ENCODE data around the gene LRRC19.

Gene LRRC19

DNA sequence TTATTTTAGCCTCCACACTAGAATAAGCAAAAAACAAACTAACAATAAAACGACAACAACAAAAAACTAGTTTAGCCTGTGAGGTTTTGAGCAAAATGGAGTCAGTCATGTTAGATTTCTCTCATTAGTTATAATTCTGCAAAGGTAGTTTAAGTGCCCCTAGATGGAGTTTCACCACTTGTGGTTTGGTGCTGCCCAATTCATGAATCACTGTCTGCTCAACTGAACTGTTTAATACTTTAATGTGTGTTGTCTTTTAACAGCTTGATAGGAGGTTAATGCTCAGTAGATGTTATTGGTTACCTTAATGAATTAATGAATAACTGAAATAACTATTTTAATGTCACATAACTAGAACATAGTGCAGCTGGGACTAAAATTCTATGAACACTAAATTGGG lies 55.0 kb downstream of the LRRC19 start:
- Histone ChIP-seq H3K79me1 (ENCODE audit: low read length) (peaks cover 9% of the 10 kb centered on the region), H3K4ac (ENCODE audit: low read depth, low read length) (no peak overlapping the region), H4K8ac (ENCODE audit: low read depth, low read length) (no peak overlapping the region), H3K4me1 (ENCODE audit: control insufficient read depth in 1 of 2, insufficient read depth in 2 of 2, low read length in 2 of 2) (peaks cover 1 to 2% of the 10 kb centered on the region in 2 experiments), H3K4me2 (ENCODE audit: low read length) (no peak overlapping the region), H2AK5ac (ENCODE audit: low read length) (no peak overlapping the region), H3K27me3 (ENCODE audit: insufficient read depth, low read length) (no peaks in the 10 kb centered on the region), H3K18ac (ENCODE audit: low read length) (no peak overlapping the region), H2BK120ac (ENCODE audit: insufficient read depth, low read length, poor library complexity) (no peak overlapping the region), H4K12ac (ENCODE audit: low read depth, low read length) (no peak overlapping the region), H3K14ac (ENCODE audit: low read length) (no peak overlapping the region), H3K27ac (ENCODE audit: low read depth, low read length) (no peak overlapping the region), H3K9me3 (ENCODE audit: insufficient read depth, low read depth, low read length) (no peaks in the 10 kb centered on the region), H3K9ac (ENCODE audit: low read length) (no peak overlapping the region), H3K23ac (ENCODE audit: low read length) (no peak overlapping the region), H3K79me2 (ENCODE audit: control insufficient read depth, insufficient read depth, low read length, poor library complexity) (peaks cover 9% of the 10 kb centered on the region), H3K4me3 (ENCODE audit: low read depth, low read length) (no peak overlapping the region), H2AFZ (ENCODE audit: insufficient read depth, low read length, poor library complexity) (no peak overlapping the region), H2BK12ac (ENCODE audit: low read length) (no peak overlapping the region), H4K91ac (ENCODE audit: low read depth, low read length) (no peak overlapping the region), H3K36me3 (ENCODE audit: control insufficient read depth in 1 of 2, insufficient read depth in 2 of 2, low read length in 2 of 2) (no peaks in the 10 kb centered on the region), H2BK5ac (ENCODE audit: low read depth, low read length, poor library complexity) (no peak overlapping the region)
- WGBS (ENCODE audit: extremely low coverage, insufficient coverage, insufficient read length): no CpG with 5 or more reads among the region's 1 CpG
- DNase-seq: no peak

DNA sequence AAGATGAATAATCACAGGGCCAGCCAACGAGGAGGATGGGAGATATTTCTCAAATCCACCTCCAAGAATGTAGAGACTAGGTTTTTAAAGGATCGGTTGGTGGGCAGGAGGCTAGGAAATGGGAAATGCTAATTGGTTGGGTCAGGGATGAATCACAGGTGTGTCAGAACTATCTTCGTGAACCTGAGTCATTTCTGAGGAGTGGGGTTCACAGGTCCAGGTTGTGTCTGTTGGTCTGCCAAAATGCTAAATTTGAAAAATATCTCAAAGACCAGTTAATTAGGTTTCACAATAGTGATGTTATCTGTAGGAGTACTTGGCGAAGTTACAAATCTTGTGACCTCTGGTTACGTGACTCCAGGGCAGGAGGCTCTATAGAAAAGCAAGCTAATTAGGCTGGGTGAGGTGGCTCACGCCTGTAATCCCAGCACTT lies 55.8 kb downstream of the LRRC19 start:
- peaks cover 10% of the 10 kb centered on the region for H3K79me2 ChIP-seq (ENCODE audit: control insufficient read depth, insufficient read depth, low read length, poor library complexity)
- no peak overlapping the region for H2AFZ ChIP-seq (ENCODE audit: insufficient read depth, low read length, poor library complexity)
- H3K23ac ChIP-seq (ENCODE audit: low read length): no peak overlapping the region
- H2BK12ac ChIP-seq (ENCODE audit: low read length): no peak overlapping the region
- no peak overlapping the region for H3K18ac ChIP-seq (ENCODE audit: low read length)
- no peak overlapping the region for H3K4me2 ChIP-seq (ENCODE audit: low read length)
- peak; percentile 62 to 86 for DNase-seq
- H2BK5ac ChIP-seq (ENCODE audit: low read depth, low read length, poor library complexity): no peak overlapping the region
- H4K12ac ChIP-seq (ENCODE audit: low read depth, low read length): no peak overlapping the region
- no peak overlapping the region for H4K8ac ChIP-seq (ENCODE audit: low read depth, low read length)
- no peak overlapping the region for H3K4me3 ChIP-seq (ENCODE audit: low read depth, low read length)
- peaks cover 9% of the 10 kb centered on the region for H3K79me1 ChIP-seq (ENCODE audit: low read length)
- H3K4ac ChIP-seq (ENCODE audit: low read depth, low read length): no peak overlapping the region
- no peak overlapping the region for H3K27ac ChIP-seq (ENCODE audit: low read depth, low read length)
- H2AK5ac ChIP-seq (ENCODE audit: low read length): no peak overlapping the region
- no peaks in the 10 kb centered on the region for H3K9me3 ChIP-seq (ENCODE audit: insufficient read depth, low read depth, low read length)
- H3K36me3 ChIP-seq (ENCODE audit: control insufficient read depth in 1 of 2, insufficient read depth in 2 of 2, low read length in 2 of 2): no peaks in the 10 kb centered on the region
- H4K91ac ChIP-seq (ENCODE audit: low read depth, low read length): no peak overlapping the region
- peaks cover 2% of the 10 kb centered on the region in 2 experiments for H3K4me1 ChIP-seq (ENCODE audit: control insufficient read depth in 1 of 2, insufficient read depth in 2 of 2, low read length in 2 of 2)
- no peak overlapping the region for H3K14ac ChIP-seq (ENCODE audit: low read length)
- no peaks in the 10 kb centered on the region for H3K27me3 ChIP-seq (ENCODE audit: insufficient read depth, low read length)
- no peak overlapping the region for H3K9ac ChIP-seq (ENCODE audit: low read length)
- WGBS (ENCODE audit: extremely low coverage, insufficient coverage, insufficient read length): no CpG with 5 or more reads among the region's 6 CpGs
- H2BK120ac ChIP-seq (ENCODE audit: insufficient read depth, low read length, poor library complexity): no peak overlapping the region

DNA sequence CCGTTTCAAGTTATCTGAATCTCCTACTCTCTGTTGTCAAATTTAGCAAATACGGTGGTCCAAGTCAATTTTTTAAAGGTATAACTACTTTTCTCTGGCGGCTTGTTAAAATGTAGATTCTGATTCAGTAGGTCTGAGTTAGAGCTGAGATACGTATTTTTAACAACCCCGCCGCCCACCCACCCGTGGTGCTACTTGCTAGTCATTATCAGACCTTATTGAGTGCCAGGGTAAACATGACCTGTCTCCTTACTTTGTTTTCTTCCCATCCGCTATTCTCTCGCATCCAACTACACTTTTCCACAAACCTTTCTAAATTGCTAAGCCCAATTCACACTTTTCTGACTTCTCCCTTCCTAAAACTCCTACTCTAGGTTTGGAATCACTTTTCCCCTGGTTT lies 57.7 kb downstream of the LRRC19 start:
- Histone ChIP-seq H3K79me2 (ENCODE audit: control insufficient read depth, insufficient read depth, low read length, poor library complexity) (peaks cover 14% of the 10 kb centered on the region), H4K12ac (ENCODE audit: low read depth, low read length) (no peak overlapping the region), H2BK5ac (ENCODE audit: low read depth, low read length, poor library complexity) (no peak overlapping the region), H3K14ac (ENCODE audit: low read length) (no peak overlapping the region), H3K79me1 (ENCODE audit: low read length) (peaks cover 9% of the 10 kb centered on the region), H3K18ac (ENCODE audit: low read length) (no peak overlapping the region), H3K4ac (ENCODE audit: low read depth, low read length) (no peak overlapping the region), H4K8ac (ENCODE audit: low read depth, low read length) (no peak overlapping the region), H3K4me1 (ENCODE audit: control insufficient read depth in 1 of 2, insufficient read depth in 2 of 2, low read length in 2 of 2) (peaks cover 2 to 4% of the 10 kb centered on the region in 2 experiments), H4K91ac (ENCODE audit: low read depth, low read length) (no peak overlapping the region), H3K27me3 (ENCODE audit: insufficient read depth, low read length) (no peaks in the 10 kb centered on the region), H3K27ac (ENCODE audit: low read depth, low read length) (no peak overlapping the region), H2AFZ (ENCODE audit: insufficient read depth, low read length, poor library complexity) (no peak overlapping the region), H2BK12ac (ENCODE audit: low read length) (no peak overlapping the region), H3K4me3 (ENCODE audit: low read depth, low read length) (peak overlapping the region; percentile 97), H3K36me3 (ENCODE audit: control insufficient read depth in 1 of 2, insufficient read depth in 2 of 2, low read length in 2 of 2) (peaks cover 0 to 2% of the 10 kb centered on the region in 2 experiments), H3K4me2 (ENCODE audit: low read length) (peak overlapping the region; percentile 60), H3K9ac (ENCODE audit: low read length) (no peak overlapping the region), H3K9me3 (ENCODE audit: insufficient read depth, low read depth, low read length) (no peaks in the 10 kb centered on the region), H3K23ac (ENCODE audit: low read length) (no peak overlapping the region), H2BK120ac (ENCODE audit: insufficient read depth, low read length, poor library complexity) (no peak overlapping the region), H2AK5ac (ENCODE audit: low read length) (no peak overlapping the region)
- WGBS (ENCODE audit: extremely low coverage, insufficient coverage, insufficient read length): 100% methylated on average over 2 of the region's 9 CpGs
- DNase-seq: no peak

DNA sequence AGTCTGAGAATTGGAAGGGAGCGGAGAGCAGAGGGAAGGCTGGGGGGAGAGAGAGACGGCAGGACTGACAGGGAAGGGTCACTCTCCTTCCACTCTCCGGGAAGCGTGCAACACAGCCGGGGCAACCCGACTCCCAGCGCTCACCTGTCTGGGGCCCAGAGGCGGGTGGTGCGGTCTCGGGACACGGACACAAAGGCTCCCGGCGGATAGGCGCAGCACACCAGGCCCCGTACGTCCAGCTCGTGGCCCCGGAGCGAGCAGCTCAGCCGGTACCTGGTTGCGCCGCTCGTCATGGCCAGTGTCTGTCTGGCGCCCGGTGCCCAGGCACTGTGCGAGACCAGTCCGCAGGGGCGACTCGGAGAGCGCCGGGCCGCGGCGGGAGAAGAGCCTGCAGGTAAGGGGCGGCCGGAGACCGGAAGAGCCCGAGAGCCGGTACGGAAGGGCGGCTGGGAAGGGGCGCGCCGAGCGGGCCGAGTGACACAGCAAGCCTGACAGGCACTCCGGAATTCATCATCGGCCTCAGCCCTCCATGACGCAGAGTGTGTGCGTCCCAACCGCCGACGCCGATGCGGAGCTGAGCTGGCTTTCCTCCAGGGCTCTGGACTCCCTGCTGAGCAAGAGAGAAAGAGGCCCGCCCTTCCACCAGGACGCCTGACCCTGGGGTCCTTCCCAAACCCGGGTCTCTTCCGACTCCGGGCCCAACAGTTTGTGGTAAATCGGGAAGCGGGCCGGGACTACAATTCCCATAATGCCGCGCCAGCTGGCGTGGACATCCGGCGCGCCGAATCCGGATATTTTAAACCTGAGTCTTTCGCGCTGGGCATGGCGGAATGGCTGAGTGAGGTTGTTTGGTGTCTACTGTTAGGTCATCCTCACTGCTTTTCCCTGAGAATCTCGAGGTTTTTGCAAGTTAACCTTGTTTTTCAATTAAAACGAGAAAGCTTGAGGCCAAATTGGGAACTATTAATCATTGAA lies 58.4 kb downstream of the LRRC19 start, which contains the start of gene PLAA:
PLAA (minus strand) TSS at position 490 of the 975 bp plus-strand sequence; CDS start at position 293, 197 bp downstream.
- Histone ChIP-seq H3K9me3 (ENCODE audit: insufficient read depth, low read depth, low read length) (no peaks in the 10 kb centered on the region), H3K4me2 (ENCODE audit: low read length) (peak within 1 kb of the TSS; percentile 69)
- no CpG with 5 or more reads among the region's 76 CpGs for WGBS (ENCODE audit: extremely low coverage, insufficient coverage, insufficient read length)

More for the DNA sequence above, 58.4 kb downstream of the LRRC19 start, which contains the start of gene PLAA:
- peak within 1 kb of the TSS; percentile 97 for H4K8ac ChIP-seq (ENCODE audit: low read depth, low read length)
- H4K91ac ChIP-seq (ENCODE audit: low read depth, low read length): peak within 1 kb of the TSS; percentile 75
- H3K4me1 ChIP-seq (ENCODE audit: control insufficient read depth in 1 of 2, insufficient read depth in 2 of 2, low read length in 2 of 2): peaks cover 2 to 4% of the 10 kb centered on the region in 2 experiments
- H3K79me2 ChIP-seq (ENCODE audit: control insufficient read depth, insufficient read depth, low read length, poor library complexity): peaks cover 14% of the 10 kb centered on the region
- H3K23ac ChIP-seq (ENCODE audit: low read length): no peak within 1 kb of the TSS
- H3K18ac ChIP-seq (ENCODE audit: low read length): peak within 1 kb of the TSS; percentile 92
- no peak within 1 kb of the TSS for H2BK12ac ChIP-seq (ENCODE audit: low read length)
- peak within 1 kb of the TSS; percentile 95 for H2BK5ac ChIP-seq (ENCODE audit: low read depth, low read length, poor library complexity)
- peak; percentile 93 to 95 for DNase-seq
- H3K14ac ChIP-seq (ENCODE audit: low read length): peak within 1 kb of the TSS; percentile 98
- H3K36me3 ChIP-seq (ENCODE audit: control insufficient read depth in 1 of 2, insufficient read depth in 2 of 2, low read length in 2 of 2): peaks cover 0 to 2% of the 10 kb centered on the region in 2 experiments
- H4K12ac ChIP-seq (ENCODE audit: low read depth, low read length): peak within 1 kb of the TSS; percentile 76
- no peaks in the 10 kb centered on the region for H3K27me3 ChIP-seq (ENCODE audit: insufficient read depth, low read length)
- peak within 1 kb of the TSS; percentile 92 for H3K27ac ChIP-seq (ENCODE audit: low read depth, low read length)
- H3K79me1 ChIP-seq (ENCODE audit: low read length): peaks cover 9% of the 10 kb centered on the region
- H2AK5ac ChIP-seq (ENCODE audit: low read length): peak within 1 kb of the TSS; percentile 84
- H2BK120ac ChIP-seq (ENCODE audit: insufficient read depth, low read length, poor library complexity): peak within 1 kb of the TSS; percentile 90
- H3K4me3 ChIP-seq (ENCODE audit: low read depth, low read length): peak within 1 kb of the TSS; percentile 97
- peak within 1 kb of the TSS; percentile 96 for H3K9ac ChIP-seq (ENCODE audit: low read length)
- peak within 1 kb of the TSS; percentile 97 for H2AFZ ChIP-seq (ENCODE audit: insufficient read depth, low read length, poor library complexity)
- H3K4ac ChIP-seq (ENCODE audit: low read depth, low read length): peak within 1 kb of the TSS; percentile 98

Measured in trophoblast cell (in vitro differentiated cells and primary cell).